Measurements from ENCODE around the gene GPR22. TPM values are rescaled to one million over a fixed set of nuclear protein-coding genes. Genes with fewer than 3 reads are reported as not detected.

The GPR22 gene, protein sequence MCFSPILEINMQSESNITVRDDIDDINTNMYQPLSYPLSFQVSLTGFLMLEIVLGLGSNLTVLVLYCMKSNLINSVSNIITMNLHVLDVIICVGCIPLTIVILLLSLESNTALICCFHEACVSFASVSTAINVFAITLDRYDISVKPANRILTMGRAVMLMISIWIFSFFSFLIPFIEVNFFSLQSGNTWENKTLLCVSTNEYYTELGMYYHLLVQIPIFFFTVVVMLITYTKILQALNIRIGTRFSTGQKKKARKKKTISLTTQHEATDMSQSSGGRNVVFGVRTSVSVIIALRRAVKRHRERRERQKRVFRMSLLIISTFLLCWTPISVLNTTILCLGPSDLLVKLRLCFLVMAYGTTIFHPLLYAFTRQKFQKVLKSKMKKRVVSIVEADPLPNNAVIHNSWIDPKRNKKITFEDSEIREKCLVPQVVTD
- total RNA-seq = 54.4 TPM
- long read RNA-seq, transcript GPR22-201 (3 exons, 2,942 nt) = minor isoform, 9 of 30 reads
- long read RNA-seq, transcript GPR22-203 (2 exons, 1,845 nt) = major isoform, 13 of 30 reads
- long read RNA-seq, partial matches to known transcripts = 2 of 30 reads
- long read RNA-seq, other reads (novel, unspliced or antisense) = 5 of 30 reads

GRCh38 chr7:107469929-107470328 is at the start of gene GPR22:
TSS of gene GPR22 (plus strand) at chr7:107470057. CDS start at chr7:107474061, 4,004 bp downstream.
- peak; percentile 62 for ATAC-seq
- intact Hi-C loops (cut with micrococcal nuclease) = loop anchor here (10.0 kb wide), 2 partner anchors 265 to 545 kb away; no protein-coding TSS in a partner anchor
- DNase-seq = no peak

GRCh38 chr7:107427462-107427861 is 42.4 kb upstream of the GPR22 start:
- DNase-seq (peak; percentile 50), ATAC-seq (peak; percentile 69)
- intact Hi-C loops (cut with micrococcal nuclease) = no loop called here

- ATAC-seq (no peak), DNase-seq (no peak)
- intact Hi-C loops (cut with micrococcal nuclease) = no loop called here
Measured at GRCh38 chr7:107428642-107429041, 41.2 kb upstream of the GPR22 start.

- no peak for DNase-seq
- ATAC-seq = no peak
- intact Hi-C loops (cut with micrococcal nuclease) = no loop called here
Measured at GRCh38 chr7:107430057-107430456, 39.8 kb upstream of the GPR22 start.

DNA sequence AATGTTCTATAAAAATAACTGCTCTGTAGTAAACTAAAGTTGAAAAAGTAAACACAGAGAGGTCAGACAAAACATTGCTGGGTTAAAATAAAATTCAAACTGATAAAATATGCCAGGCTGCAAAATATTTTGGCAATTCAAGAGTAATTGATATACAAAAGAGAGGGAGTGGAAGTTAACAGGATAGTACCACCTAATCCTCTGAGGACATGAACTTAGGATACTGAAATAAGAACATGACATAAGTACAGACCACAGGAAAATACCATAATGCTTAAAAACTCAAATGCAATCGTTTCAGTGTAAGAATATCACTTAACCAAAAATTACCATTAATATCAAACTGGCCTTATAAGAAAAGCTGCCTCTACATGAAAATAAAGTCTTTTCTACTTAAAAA is 37.6 kb upstream of the GPR22 start:
- DNase-seq (no peak), ATAC-seq (no peak)
- intact Hi-C loops (cut with micrococcal nuclease) = no loop called here

DNA sequence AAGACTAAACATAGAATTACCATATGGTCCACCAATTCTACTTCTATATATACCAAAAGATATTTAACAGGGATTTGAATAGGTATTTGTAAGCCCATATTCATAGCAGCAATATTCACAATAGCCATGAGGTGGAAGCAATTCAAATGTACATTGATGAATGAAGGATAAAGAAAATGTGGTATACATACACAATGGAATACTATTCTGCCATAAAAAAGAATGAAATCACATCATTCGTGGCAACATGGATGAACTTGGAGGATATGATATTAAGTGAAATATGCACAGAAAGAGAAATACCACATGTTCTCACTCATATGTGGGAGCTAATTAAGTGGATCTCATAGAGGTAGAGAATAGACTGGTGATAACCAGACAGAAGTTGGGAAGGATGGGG is 34.1 kb upstream of the GPR22 start:
- DNase-seq (no peak), ATAC-seq (no peak)
- intact Hi-C loops (cut with micrococcal nuclease) = no loop called here

DNA sequence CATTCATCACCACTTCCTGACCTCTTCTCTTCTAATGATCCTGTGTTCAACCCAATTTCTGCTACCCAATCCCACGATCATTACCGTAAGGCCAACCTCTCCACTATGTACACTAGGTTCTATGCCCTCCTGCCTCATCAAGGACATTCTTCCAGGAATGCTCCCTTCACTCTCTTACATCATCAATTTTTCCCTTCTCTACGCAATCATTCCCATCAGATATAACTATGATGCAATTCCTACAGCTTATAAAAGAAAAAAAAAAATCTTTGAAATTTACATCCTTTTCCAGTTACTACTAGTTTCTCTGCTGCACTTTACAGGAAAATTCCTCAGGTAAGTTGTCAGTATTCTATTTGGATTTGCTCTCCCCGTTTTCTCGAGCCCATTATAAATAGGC is 30.8 kb upstream of the GPR22 start:
- ATAC-seq (no peak), DNase-seq (no peak)
- intact Hi-C loops (cut with micrococcal nuclease) = no loop called here

DNA sequence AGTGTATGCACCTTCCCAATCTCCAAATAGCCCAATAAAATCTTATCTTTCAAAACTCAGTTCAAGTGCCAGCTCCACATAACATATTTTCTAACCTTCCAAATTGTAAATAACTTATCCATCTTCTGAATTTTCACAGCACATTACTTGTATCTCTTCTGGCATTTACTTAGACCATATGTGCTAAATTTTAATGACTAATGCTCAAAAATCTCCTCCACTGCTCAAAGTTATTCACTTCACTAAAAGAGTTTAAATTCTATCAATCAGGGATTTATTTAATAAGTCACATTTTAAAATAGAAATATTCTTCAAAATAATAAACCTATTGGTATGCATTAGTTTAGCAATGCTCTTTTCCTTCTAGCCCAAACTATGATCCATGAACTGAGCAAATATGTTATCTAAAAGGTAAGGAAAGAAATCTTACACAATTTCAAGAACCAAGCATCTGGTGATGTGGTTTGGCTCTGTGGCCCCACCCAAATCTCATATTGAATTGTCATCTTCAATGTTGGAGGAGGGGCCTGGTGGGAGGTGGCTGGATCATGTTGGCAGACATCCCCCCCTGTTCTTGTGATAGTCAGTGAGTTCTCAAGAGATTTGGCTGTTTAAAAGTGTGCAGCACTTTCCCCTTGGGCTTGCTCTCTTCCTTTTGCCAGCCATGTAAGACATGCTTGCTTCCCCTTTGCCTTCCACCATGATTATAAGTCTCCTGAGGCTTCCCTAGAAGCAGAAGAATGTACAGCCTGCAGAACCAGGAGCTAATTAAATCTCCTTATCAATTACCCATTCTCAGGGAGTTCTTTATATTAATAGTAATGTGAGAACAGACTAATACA is 28.1 kb upstream of the GPR22 start:
- intact Hi-C loops (cut with micrococcal nuclease) = no loop called here
- no peak for DNase-seq
- ATAC-seq = no peak

GRCh38 chr7:107442678-107443077 is 27.2 kb upstream of the GPR22 start:
- intact Hi-C loops (cut with micrococcal nuclease) = no loop called here
- no peak for DNase-seq
- no peak for ATAC-seq

- DNase-seq = no peak
- intact Hi-C loops (cut with micrococcal nuclease) = no loop called here
- ATAC-seq = no peak
Measured at GRCh38 chr7:107446531-107446930, 23.3 kb upstream of the GPR22 start.

GRCh38 chr7:107446988-107447387 is 22.9 kb upstream of the GPR22 start:
- ATAC-seq (no peak), DNase-seq (no peak)
- intact Hi-C loops (cut with micrococcal nuclease) = no loop called here

DNA sequence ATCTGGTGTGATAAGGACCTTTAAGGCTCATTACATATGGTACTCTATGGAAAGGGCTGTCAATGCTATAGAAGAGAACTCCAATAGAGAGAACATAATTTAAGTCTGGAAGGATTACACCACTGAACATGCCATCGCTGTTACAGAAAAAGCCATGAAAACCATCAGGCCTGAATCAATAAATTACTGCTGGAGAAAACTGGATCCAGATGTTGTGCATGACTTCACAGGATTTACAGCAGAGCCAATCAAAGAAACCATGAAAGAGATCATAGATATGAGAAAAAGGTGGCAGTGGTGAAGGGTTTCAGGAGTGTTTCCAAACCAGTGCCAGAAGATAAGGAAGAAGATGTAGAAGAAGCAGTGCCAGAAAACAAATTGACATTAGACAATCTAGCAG is 18.9 kb upstream of the GPR22 start:
- DNase-seq (no peak), ATAC-seq (no peak)
- intact Hi-C loops (cut with micrococcal nuclease) = no loop called here

GRCh38 chr7:107453388-107453787 is 16.5 kb upstream of the GPR22 start:
- intact Hi-C loops (cut with micrococcal nuclease) = no loop called here
- no peak for DNase-seq
- no peak for ATAC-seq

DNA sequence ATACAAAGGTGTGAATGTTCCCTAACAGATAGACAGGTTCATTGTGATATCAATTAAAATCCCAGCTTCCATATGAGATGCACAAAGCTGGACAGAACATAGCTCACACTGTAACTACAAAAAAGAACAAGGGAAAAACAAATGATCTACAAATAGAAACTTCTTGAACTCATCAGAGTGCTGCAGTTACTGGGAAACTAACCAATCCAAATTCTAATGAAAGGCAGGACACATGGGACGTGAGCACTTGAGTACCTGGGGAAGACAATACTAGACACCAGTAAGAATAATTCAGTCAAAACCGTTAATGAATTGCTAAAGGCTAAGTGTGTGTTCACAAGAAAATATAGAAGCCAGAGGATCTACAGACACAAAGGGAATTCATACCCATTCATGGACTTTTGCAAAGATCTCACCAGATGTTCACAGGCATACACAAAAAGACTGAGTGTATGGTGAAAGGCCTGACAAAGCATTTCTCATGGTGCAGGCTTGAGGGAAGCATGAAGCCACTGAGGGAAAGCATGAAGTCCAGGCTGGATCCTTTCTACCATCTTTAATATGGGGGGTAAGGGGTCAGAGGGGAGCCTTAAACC is 7.8 kb upstream of the GPR22 start:
- DNase-seq (no peak), ATAC-seq (peak; percentile 76)
- intact Hi-C loops (cut with micrococcal nuclease) = loop anchor here (2.0 to 10.0 kb wide), 2 partner anchors 257 to 263 kb away; no protein-coding TSS in a partner anchor

- ATAC-seq = peak; percentile 92
- intact Hi-C loops (cut with micrococcal nuclease) = loop anchor here (2.0 to 10.0 kb wide), 2 partner anchors 259 to 261 kb away; no protein-coding TSS in a partner anchor
- peak; percentile 58 for DNase-seq
Measured at GRCh38 chr7:107463139-107464078, 6.4 kb upstream of the GPR22 start.

DNA sequence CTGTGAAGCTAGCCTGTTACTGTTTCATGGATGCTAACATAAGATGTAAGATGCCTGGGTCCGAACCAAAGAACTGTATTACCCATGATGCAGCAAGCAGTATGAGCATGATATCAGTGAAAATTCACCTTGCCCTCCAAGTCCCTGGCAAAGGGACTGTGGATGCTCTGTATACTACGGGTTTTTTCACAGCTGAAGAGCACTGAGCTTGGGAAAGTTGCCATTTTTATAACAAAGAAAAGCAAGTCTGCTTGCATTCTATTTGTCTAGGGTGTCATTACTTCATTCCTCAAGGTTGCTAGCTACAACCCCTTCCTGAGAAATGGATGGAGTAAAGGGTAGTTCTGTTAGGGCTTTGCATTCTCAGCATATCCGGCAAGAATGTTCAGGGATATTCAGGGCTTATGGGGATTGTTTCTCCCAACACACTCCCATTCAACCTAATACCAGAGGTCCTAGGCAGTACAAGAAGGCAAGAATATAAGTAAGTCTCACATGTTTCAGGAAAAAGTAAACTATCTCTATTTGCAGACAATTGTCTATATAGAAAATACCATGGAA is 5.1 kb upstream of the GPR22 start:
- no peak for ATAC-seq

GRCh38 chr7:107467972-107468371 is 1.9 kb upstream of the GPR22 start:
- intact Hi-C loops (cut with micrococcal nuclease) = loop anchor here (10.0 kb wide), 1 partner anchor 263 kb away; no protein-coding TSS in a partner anchor

More for the DNA sequence above, 5.1 kb upstream of the GPR22 start:
- DNase-seq = no peak
- intact Hi-C loops (cut with micrococcal nuclease) = loop anchor here (10.0 kb wide), 1 partner anchor 260 kb away; no protein-coding TSS in a partner anchor

GRCh38 chr7:107468824-107469223 is 1.0 kb upstream of the GPR22 start:
- DNase-seq = no peak
- intact Hi-C loops (cut with micrococcal nuclease) = loop anchor here (10.0 kb wide), 1 partner anchor 264 kb away; no protein-coding TSS in a partner anchor
- no peak for ATAC-seq

More at GRCh38 chr7:107467972-107468371, 1.9 kb upstream of the GPR22 start:
- DNase-seq = no peak
- ATAC-seq = no peak
